HCT116 (cell line): Measurements from ENCODE around the gene HDGF.

Experiments used
- CTCF ChIP-seq, 3 experiments: fragments of 200-600 bp in 1 of 3; sonication (generic) in 1 of 3; IDR thresholded peaks in 2 of 3; conservative IDR thresholded peaks in 1 of 3; 2 replicates each; pipeline ENCODE4 v1.5.1; 2012 to 2017; ENCODE audit warnings: low read depth in 2 of 3, low read length in 2 of 3, antibody characterized with exemption in 1 of 3, borderline replicate concordance in 1 of 3, control low read depth in 1 of 3, mild to moderate bottlenecking in 1 of 3, mixed read lengths in 1 of 3, mixed run types in 1 of 3, moderate library complexity in 1 of 3; ENCODE audit not compliant: insufficient read depth in 1 of 3
- EGR1 ChIP-seq: IDR thresholded peaks from 2 replicates; pipeline ENCODE4 v1.6.1; 2012; ENCODE audit warnings: low read depth
- RAD21 ChIP-seq: IDR thresholded peaks from 2 replicates; pipeline ENCODE4 v1.6.1; 2012; ENCODE audit warnings: low read depth, mild to moderate bottlenecking
- SIN3A ChIP-seq: IDR thresholded peaks from 2 replicates; pipeline ENCODE4 v1.6.1; 2012; ENCODE audit warnings: low read depth
- YY1 ChIP-seq: IDR thresholded peaks from 2 replicates; pipeline ENCODE4 v1.6.1; 2011; ENCODE audit warnings: low read length, low read depth, moderate library complexity, mild to moderate bottlenecking; ENCODE audit not compliant: insufficient replicate concordance; ENCODE audit errors: extremely low read depth

DNA sequence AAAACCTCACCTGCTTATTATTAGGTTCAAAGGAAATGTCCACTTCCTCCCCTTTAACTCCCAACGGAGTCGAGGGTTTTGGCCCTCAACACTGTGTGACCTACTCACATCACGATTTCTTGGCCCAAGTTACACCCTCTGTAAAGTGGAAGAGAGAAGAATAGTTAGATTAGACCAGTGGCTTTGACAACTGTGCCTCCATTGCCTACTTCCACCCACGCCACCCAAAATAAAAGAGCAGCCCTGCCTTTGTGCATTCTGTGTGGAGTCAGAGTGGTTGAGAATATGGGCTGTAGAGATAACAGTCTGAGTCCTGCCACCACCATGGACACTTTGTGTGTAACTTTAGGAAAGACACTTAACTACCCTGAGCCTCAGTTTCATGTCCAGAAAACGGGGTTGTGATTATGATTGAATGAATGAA, 4.1 kb upstream of the HDGF start:
- TF ChIP-seq YY1 (no peak), CTCF (IDR thresholded peaks at IDR 0.05 in 2 of 3, conservative IDR thresholded peaks at IDR 0.05 in 1 of 3; ENCODE audit: borderline replicate concordance in 1 of 3, insufficient read depth in 1 of 3, low read depth in 2 of 3, low read length in 2 of 3) (no peak), RAD21 (no peak), SIN3A (no peak), EGR1 (no peak)
